Hypothalamus (tissue), 51 donors: ENCODE data around the gene PLAAT2.
"Not testable (repeated sequence)": the region's sequence is repeated elsewhere in the genome, so short reads cannot be mapped to it uniquely, and the experiment has no call there.

ENCODE experiments used
- DNase-seq, 51 donors: peaks; one replicate each; lab custom pipeline; 2025; lab: John Stamatoyannopoulos, UW

Gene PLAAT2

DNA sequence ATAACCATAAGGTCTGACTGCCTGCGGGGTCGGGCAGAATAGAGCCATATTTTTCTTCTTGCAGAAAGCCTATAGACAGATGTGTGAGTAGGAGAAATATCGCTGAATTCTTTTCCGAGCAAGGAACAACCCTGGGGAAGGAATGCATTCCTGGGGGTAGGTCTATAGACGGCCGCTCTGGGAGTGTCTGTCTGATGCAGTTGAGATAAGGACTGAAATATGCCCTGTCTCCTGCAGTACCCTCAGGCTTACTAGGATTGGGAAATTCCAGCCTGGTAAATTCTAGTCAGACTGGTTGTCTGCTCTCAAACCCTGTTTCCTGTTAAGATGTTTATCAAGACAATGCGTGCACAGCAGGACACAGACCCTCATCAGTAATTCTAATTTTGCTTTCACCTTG is 18.0 kb upstream of the PLAAT2 start:
- DNase-seq = not testable (repeated sequence)

DNA sequence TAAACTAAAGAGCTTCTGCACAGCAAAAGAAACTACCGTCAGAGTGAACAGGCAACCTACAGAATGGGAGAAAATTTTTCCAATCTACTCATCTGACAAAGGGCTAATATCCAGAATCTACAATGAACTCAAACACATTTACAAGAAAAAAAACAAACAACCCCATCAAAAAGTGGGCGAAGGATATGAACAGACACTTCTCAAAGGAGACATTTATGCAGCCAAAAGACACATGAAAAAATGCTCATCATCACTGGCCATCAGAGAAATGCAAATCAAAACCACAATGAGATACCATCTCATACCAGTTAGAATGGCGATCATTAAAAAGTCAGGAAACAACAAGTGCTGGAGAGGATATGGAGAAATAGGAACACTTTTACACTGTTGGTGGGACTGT is 15.7 kb upstream of the PLAAT2 start:
- not testable (repeated sequence) for DNase-seq

DNA sequence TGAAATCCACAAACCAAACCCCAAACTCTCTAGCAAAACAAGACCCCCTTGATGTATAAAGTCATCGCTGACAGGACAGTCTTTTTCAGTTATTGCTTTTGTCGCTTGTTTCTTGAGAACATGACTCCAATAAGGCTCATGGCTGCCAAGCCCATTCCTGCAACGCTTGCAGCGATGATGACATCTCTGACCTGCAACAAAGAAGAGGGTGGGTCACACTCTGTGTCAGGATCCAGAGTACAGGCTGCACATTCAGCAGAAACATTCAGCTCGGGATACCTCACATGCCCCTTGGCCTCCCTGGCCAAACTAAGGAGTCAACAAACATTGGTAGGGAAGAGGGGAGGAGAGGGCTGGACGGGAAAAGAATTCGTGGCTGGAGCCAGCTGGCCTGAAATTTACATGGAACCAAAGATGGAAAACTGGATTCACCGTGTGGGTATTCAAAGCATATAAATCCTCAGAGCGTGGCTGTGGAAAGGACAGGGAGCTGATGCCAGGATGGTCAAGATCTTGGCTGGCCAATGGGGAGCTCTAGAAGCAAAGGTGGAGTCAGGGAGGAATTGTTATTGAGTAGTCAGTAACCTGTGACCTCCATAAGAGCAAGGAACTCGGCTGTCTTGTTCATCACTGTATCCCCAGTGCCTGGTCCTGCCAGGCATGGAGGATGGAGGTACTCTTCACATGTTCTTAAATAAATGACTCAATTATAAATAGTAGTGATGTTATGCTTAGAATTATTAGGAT is 11.8 kb upstream of the PLAAT2 start:
- peak in 1 of 51 donors; percentile 53 for DNase-seq

DNA sequence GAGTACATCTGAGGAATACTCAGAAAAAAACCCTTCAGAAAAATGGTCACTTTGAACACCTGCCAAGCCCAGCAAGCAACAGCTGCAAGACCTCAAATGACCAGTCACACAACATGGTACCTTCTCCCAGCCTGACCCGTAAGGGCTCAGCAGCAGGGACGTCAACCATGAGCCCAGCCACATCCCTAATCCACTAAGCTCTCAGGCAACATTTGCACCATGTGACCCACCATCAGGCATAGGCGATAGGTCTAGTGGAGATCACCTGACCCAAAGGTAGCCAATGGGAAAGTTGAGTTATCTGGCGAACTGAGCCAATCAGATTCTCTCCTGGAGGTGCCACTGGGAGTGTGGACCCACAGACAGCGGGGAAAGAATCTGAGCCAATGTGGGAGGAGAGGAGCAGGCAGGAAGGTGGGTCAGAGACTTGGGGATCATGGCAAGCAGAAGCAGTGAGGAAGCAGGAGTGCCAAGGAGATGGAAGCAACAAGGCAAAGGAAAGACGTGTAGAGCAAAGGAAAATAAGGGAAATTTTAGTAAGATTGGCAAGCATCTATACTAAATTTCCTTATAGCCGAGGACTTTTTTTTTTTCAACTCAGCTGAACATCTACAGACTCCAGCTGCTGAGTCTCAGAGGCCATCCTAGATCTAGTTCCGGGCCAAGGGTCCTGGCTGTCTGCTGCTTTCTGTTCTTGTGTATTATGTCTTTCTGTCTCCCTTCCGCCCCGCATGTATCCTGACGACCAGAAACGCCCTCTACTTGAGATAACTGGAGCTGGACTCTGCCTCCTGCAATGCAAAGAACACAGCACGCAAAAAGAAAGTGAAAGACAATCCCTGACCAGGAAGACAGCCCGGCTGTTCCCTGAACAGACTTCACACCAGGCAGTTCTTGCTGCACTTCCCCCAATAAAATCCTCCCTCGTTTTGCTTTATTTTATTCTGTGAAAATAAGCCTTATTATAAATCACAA is 11.0 kb upstream of the PLAAT2 start:
- peak in 6 of 51 donors; percentile 19 to 54 (median 24) for DNase-seq

DNA sequence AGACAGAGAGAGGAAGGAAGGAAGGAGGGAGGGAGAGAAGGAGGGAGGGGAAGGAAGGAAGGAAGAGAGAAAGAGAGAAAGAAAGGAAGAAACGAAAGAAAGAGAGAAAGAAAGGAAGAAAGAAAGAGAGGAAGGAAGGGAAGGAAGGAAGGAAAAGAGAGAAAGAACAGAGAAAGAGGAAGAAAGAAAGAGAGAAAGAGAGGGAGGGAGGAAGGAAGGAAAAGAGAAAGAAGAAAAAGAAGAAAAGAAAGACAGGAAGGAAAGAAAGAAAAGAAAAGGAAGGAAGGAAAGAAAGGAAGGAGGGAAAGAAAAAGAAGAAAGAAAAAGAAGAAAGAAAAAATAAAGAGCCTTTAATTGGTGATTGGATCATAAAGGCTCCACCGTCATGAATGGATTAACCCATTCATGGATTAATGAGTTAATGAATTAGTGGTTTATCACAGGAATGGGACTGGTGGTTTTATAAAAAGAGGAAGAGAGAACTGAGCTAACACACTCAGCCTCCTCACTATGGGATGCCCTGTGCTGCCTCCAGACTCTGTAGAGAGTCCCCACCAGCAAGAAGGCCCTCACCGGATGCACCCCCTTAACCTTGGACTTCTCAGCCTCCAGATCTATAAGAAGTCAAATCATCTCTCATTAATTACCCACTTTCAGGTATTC is 9.0 kb upstream of the PLAAT2 start:
- no peak for DNase-seq

DNA sequence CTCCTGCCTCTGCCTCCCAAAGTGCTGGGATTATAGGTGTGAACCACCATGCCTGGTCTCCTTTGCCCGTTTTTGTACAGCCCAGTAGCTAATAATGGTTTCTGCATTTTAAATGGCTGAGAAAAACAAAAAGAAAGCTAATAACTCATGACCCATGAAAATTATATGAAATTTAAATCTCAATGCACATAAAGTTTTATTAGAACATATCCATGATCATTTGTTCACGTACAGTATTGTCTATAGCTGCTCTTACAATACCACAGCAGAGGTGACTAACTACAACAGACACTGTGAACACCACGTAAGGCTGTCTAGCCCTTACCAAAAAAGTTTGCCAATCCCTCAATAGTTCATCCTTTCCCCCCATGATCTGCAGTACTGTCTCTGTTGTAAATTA is 6.4 kb upstream of the PLAAT2 start:
- DNase-seq = no peak

DNA sequence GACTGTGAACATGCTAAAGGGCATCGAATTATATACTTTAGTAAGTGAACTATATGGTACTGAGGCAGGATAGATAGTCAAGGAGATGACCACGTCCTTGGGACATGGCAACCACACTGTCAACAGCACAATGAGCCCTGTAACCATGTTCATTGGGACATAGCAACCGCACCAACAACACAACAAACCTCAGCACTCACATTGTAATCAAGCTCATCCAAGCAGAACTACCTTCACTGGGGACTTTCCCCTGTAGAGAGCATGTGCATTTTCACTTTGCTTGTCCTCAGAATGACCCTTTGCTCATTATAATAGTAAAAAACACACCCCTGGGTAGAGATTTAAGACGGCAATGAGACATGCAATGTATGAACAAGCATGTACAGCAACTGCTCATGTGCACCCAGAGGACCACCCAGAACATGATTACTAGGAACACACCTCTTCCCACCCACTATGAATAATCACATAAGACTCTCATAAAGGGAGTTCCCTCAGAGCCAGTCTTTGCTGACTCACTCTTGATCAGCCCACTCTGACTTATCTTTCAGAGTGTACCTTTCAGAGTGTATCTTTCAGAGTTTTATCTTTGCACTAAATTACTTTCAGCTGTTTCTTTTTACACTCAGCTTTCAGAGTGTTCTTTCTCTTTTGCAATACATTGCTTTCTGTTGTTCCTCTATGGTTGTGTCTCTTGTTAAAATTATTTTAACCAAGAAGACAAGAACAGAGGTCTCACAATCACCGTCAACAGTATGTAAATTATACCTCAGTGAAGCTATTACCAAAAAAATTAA is 4.1 kb upstream of the PLAAT2 start:
- DNase-seq = peak in 1 of 51 donors; percentile 42

DNA sequence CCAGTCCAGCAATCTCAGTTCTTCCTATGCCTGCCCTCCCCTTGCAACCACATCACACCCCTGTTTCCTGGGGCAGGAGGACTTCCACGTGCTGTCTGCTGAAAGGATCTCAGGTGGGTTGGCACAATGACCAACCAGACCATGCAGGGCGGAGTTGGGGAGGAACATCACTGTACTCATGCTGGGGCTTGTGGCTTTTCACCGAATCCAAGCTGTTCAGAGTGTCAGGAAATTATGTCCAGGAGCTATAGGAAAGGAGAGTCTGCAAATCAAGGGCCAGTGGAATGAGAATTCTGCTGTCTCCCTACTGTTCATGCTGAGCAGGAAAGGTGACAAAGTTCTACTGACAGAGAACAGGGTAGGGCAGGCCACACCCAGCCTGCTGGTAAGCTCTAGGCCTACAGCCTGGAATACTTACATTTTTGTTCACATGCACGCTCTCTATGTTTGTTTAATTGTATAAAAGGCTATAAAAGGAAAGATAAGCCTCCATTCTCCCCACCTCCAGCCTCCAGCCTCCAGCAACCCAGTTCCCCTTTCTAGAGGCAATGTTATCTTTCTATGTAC is 1.7 kb upstream of the PLAAT2 start:
- no peak for DNase-seq

DNA sequence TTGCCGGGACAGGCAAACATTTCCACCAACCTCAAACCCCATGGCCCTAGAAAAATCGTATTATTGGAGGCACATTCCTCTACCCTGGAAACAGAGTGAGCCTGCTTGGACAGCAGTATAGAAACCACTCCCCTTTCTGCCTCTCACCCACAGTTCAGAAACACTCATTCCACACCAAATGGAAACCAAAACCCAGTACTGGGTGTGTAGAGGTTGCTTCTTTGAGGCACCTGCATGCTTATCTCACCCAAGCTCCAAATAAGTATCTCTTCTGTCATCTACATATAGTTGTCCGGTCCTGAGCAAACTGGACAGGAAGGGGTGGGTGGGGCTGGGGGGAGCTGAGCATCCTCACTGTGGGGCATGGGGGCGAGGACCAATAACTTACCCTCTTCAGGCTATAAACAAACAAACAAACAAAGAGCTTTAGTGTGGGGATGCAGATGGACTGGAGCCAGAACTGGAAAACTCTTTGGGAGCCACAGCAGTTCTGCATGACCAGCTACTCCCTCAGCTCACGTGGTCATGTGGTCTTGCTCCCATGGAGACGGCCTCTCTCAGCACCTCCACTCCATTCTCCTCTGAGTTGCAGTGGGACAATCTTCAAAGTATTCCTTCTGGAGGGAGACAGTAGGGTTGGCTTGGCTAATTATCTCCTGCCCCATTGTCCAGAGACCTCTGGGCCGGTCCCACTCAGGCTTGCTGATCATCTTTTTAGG is 1.0 kb upstream of the PLAAT2 start:
- DNase-seq = peak in 16 of 51 donors; percentile 5 to 67 (median 34)

DNA sequence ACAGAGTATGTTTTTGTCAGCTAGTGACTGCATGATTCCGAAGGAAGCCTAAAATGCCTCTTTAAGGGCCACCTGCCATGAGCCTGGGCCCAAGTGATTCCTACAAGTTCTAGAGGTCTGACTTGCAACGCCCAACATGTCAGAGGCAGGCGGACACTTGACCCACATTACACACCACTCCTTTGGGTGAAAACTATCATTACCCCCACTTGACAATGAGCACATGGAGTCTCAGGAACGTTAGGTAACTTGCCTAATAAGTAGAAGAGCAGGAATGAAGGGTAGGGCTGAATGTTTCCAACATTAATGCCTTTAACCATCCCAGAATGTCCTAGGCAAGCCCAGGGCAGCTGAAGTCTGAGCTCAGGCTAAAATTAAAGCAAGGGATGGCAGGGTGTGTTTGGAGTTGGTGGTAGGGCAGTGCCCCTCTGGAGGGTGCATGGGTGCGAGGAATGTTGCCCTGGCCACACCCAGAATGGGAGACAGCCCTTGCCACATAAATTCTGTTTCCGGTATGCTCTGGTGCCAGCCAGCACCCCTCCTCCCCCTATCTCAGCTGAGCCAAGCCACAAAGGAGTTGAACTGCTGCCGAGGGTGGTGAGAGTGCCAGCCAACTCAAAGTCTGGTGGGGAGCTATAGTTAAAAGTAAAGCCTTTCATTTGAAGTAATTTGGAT is 2.5 kb downstream of the PLAAT2 start:
- DNase-seq = peak in 3 of 51 donors; percentile 9 to 28 (median 28)

DNA sequence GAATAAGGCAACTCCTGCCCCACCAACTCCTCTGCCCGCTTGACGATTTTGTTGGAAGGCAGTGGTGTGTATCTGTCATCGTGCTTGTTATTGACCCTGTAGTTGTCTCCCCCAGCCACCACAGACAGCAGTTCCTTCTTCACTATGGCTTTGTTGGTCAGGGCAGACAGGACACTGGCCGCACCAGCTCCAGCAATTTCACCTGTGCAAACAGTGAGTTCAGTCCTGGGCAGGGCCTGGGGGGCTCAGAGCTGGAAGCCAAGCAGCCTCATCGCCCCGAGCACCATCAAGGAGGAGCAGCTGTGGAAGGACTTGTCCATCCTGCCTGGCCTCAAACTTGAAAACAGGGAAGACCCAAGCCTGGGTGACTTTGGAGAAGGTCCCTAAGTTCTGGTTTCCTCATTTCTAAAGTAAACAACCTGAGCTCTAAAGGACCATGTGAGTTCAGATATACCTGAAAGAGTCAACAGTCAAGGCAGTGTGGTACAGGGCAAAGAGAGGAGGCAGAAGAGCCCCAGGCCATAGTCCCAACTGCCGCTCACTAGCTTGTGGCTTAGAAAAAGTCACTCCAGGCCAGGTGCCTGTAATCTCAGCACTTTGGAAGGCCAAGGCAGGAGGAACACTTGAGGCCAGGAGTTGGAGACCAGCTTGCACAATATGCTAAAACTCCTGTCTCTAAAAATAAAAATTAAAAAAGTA is 4.6 kb downstream of the PLAAT2 start:
- no peak for DNase-seq

DNA sequence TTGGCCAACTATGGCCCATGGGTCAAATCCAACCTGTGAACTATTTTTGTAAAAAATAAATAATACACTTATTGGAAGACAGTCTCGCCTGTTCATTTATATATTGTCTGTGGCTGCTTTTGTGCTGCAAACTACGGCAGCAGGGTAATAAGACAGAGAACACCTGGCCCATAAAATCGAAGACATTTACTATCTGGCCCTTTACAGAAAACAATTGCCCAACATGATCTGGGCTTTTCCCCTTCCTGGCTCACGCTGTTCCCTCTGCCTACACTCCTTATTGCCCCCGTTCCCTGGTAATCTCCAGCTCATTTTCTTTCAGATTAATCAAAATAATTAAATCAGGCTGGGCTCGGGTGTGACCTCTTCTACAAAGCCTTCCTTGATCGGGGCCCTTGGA is 5.6 kb downstream of the PLAAT2 start:
- no peak for DNase-seq

DNA sequence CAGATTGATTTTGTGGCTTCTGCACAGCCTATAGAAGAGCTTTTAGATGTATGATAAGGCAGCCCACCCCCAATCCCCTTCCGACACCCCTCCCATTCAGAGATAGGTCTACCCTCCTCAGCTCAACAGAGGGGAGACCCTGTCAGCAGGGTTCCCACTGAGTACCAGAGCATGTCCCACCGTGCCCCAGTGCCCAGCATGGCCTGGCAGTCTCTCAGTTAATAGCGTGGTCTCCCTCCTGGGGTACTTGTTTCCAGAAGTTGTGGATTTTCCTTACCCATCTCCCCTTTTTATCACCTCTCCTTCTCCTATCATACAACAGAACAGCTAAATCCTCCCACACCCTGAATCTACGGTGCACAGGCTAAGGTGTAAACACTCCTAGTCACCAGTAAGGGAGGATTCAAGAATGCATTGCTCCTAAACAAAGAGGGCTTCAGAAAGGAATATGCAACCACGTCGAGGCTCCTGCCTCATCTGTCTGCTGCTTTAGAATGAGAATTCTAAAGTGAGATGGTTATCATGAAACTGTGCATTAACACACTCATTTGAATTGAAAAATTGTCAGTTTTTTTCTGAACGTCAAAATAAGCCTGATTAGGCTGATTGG is 6.7 kb downstream of the PLAAT2 start:
- no peak for DNase-seq

DNA sequence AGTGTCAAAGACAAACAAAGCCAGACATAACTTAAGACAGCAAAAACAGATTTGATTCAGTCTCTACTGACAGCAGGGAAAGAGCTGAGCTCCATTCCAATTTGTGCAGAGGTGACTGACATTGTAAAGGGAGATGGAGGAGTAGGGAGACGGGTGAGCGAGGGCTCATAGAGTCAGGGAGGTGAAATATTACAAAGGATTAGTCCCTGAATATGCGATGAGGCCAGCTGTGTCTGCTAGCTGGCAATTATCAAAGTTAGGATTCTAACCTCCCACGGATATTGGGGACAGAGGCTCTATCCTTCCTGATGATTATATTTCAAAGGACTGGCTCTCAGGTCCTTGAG is 8.3 kb downstream of the PLAAT2 start:
- DNase-seq = no peak

DNA sequence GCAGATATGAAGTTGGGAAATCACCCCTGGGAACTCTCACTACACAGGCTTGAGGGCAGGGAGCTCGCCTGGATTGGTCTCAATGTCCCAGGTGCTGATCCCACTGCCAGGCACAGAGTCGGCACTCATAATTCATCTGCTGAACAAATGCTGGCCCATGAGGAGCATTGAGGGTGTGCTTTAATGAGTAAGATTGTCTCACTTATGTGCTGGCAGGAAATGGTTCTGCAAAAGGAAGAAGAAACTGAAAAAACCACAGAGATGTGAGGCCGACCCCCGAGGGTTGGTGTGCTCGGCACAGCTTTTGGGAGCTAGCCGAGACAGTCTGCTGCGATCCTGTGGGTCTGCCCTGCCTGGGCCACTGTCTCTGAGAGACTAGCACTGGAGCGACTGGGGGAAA is 9.4 kb downstream of the PLAAT2 start:
- no peak for DNase-seq

DNA sequence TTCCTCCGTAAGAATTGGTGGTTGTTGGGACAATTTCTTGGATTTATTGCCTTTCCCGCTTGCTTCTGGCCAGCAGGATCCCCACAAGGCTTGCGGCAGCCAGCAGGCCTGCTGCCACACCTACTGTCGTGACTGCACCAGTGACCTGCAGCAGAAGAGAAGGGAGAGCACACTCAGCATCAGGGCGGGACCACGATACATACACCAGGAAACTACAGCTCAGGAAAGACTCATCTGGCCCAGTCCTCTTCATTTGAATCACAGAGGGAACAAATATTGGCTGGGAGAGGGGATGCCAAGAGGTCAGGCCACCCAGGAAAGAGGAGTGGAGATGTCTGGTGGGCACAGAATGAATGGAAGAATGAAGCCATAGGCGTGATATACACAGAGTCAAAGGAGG is 10.3 kb downstream of the PLAAT2 start:
- no peak for DNase-seq

DNA sequence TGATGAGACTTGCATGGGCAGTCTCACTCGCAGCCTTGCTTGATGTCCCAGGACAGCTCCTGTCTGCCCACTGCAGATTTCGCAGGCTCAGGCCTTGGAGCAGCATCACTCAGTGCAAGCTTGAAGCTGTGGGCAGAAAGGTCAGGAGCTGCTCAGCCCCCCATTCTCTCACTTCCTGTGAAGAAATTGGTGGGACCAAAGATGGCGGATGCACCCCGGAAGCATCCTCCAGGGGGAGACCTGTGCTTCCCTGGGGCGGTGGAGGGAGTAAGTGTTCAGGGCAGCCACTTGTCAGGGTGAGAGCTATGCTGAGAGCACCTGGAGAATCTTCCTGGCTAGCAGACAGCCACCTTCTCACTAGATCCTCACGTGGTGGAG is 11.3 kb downstream of the PLAAT2 start:
- DNase-seq = no peak
